HEK293 (cell line): ENCODE data around the gene DSCAML1.

Source experiments
- CTCF ChIA-PET: fragments of 350-600 bp; formaldehyde crosslinking; extraction: SDS; loops from one replicate; lab custom pipeline; 2021; ENCODE audit warnings: antibody characterized with exemption; lab: Yijun Ruan, JAX
- POLR2A ChIA-PET: fragments of 300-600 bp; formaldehyde crosslinking; extraction: SDS; loops from one replicate; lab custom pipeline; 2020; ENCODE audit warnings: antibody characterized with exemption, inconsistent platforms; lab: Yijun Ruan, JAX
- H3K27ac ChIP-seq: fragments of 200-500 bp; sonication (Bioruptor generic); 2 replicates; pipeline ENCODE4 v1.5.1; 2014; ENCODE audit warnings: low read depth, low read length, control low read depth, inconsistent platforms; ENCODE audit errors: extremely low read depth
- H3K36me3 ChIP-seq, 2 experiments: fragments of 200-500 bp in 1 of 2; sonication (Bioruptor generic) in 1 of 2; 1 replicate in 1 of 2; 2 replicates in 1 of 2; pipeline ENCODE4 v1.5.1; 2014 to 2017; ENCODE audit warnings: inconsistent platforms in 2 of 2, low read length in 2 of 2; ENCODE audit not compliant: control insufficient read depth in 2 of 2, insufficient read depth in 1 of 2
- H3K4me1 ChIP-seq: fragments of 200-500 bp; sonication (Bioruptor generic); 2 replicates; pipeline ENCODE4 v1.5.1; 2014; ENCODE audit warnings: mild to moderate bottlenecking, low read length, inconsistent platforms; ENCODE audit not compliant: control insufficient read depth, insufficient read depth
- H3K4me3 ChIP-seq: 2 replicates; pipeline ENCODE4 v1.5.1; 2011; ENCODE audit warnings: low read depth, mild to moderate bottlenecking, control low read depth, low read length, moderate library complexity
- H3K9me3 ChIP-seq: fragments of 200-500 bp; sonication (Bioruptor generic); 2 replicates; pipeline ENCODE4 v1.5.1; 2014; ENCODE audit warnings: low read depth, low read length, inconsistent platforms; ENCODE audit not compliant: control insufficient read depth, insufficient read depth
- BCL11B ChIP-seq: fragments of 450-650 bp; formaldehyde crosslinking; IDR thresholded peaks from 2 replicates; pipeline ENCODE4 v1.5.1; 2016; ENCODE audit warnings: low read depth, missing biosample characterization, missing genetic modification characterization
- EGR2 ChIP-seq: fragments of 450-650 bp; formaldehyde crosslinking; IDR thresholded peaks from 2 replicates; pipeline ENCODE4 v1.5.1; 2016; ENCODE audit warnings: low read depth, missing biosample characterization, missing genetic modification characterization
- HIC1 ChIP-seq: fragments of 450-650 bp; formaldehyde crosslinking; IDR thresholded peaks from 2 replicates; pipeline ENCODE4 v1.5.1; 2016; ENCODE audit warnings: missing biosample characterization, missing genetic modification characterization
- KLF16 ChIP-seq: fragments of 450-650 bp; formaldehyde crosslinking; IDR thresholded peaks from 2 replicates; pipeline ENCODE4 v1.5.1; 2017; ENCODE audit warnings: missing biosample characterization, missing genetic modification characterization
- REPIN1 ChIP-seq: fragments of 450-650 bp; formaldehyde crosslinking; IDR thresholded peaks from 2 replicates; pipeline ENCODE4 v1.5.1; 2017; ENCODE audit warnings: missing biosample characterization, missing genetic modification characterization, low read depth
- TRIM28 ChIP-seq: IDR thresholded peaks from 2 replicates; pipeline ENCODE4 v1.6.1; 2011; ENCODE audit warnings: low read length, control low read depth, borderline replicate concordance
- ZEB2 ChIP-seq: fragments of 450-650 bp; formaldehyde crosslinking; IDR thresholded peaks from 2 replicates; pipeline ENCODE4 v1.5.1; 2016; ENCODE audit warnings: missing biosample characterization, missing genetic modification characterization
- ZNF146 ChIP-seq: fragments of 450-650 bp; formaldehyde crosslinking; IDR thresholded peaks from 2 replicates; pipeline ENCODE4 v1.5.1; 2016; ENCODE audit warnings: missing biosample characterization, missing genetic modification characterization
- ZNF274 ChIP-seq, 2 experiments: fragments of 200-500 bp in 1 of 2; fragments of 450-650 bp in 1 of 2; sonication (Bioruptor generic) in 1 of 2; formaldehyde crosslinking in 1 of 2; IDR thresholded peaks; 2 replicates each; pipeline versions ENCODE4 v1.5.1 to v1.6.1; 2014 to 2016; ENCODE audit warnings: borderline replicate concordance in 1 of 2, inconsistent platforms in 1 of 2, low read length in 1 of 2, missing biosample characterization in 1 of 2, missing genetic modification characterization in 1 of 2
- ZNF324 ChIP-seq: fragments of 450-650 bp; formaldehyde crosslinking; IDR thresholded peaks from 2 replicates; pipeline ENCODE4 v1.5.1; 2016; ENCODE audit warnings: missing biosample characterization, missing genetic modification characterization
- ZNF501 ChIP-seq: fragments of 450-650 bp; formaldehyde crosslinking; IDR thresholded peaks from 2 replicates; pipeline ENCODE4 v1.5.1; 2016; ENCODE audit warnings: missing biosample characterization, missing genetic modification characterization
- ZNF544 ChIP-seq: fragments of 450-650 bp; formaldehyde crosslinking; IDR thresholded peaks from 2 replicates; pipeline ENCODE4 v1.5.0; 2017; ENCODE audit warnings: missing biosample characterization, missing genetic modification characterization
- ZNF654 ChIP-seq: fragments of 450-650 bp; formaldehyde crosslinking; IDR thresholded peaks from 2 replicates; pipeline ENCODE4 v1.5.1; 2016; ENCODE audit warnings: low read depth, missing biosample characterization, missing genetic modification characterization
- ZNF660 ChIP-seq: fragments of 450-650 bp; IDR thresholded peaks from 2 replicates; pipeline ENCODE4 v1.5.1; 2018; ENCODE audit warnings: missing biosample characterization, mild to moderate bottlenecking, missing genetic modification characterization
- ZNF670 ChIP-seq: fragments of 450-650 bp; formaldehyde crosslinking; IDR thresholded peaks from 2 replicates; pipeline ENCODE4 v1.5.1; 2016; ENCODE audit warnings: missing biosample characterization, missing genetic modification characterization, low read depth
- ZNF785 ChIP-seq: fragments of 450-650 bp; formaldehyde crosslinking; IDR thresholded peaks from 2 replicates; pipeline ENCODE4 v1.5.1; 2016; ENCODE audit warnings: missing biosample characterization, missing genetic modification characterization
- ZNF791 ChIP-seq: fragments of 450-650 bp; formaldehyde crosslinking; IDR thresholded peaks from 2 replicates; pipeline ENCODE4 v1.5.1; 2016; ENCODE audit warnings: missing biosample characterization, missing genetic modification characterization
- ZNF843 ChIP-seq: fragments of 450-650 bp; formaldehyde crosslinking; IDR thresholded peaks from 2 replicates; pipeline ENCODE4 v1.5.1; 2016; ENCODE audit warnings: missing biosample characterization, missing genetic modification characterization
- ZSCAN16 ChIP-seq: fragments of 450-650 bp; formaldehyde crosslinking; IDR thresholded peaks from 2 replicates; pipeline ENCODE4 v1.5.1; 2016; ENCODE audit warnings: missing biosample characterization, missing genetic modification characterization
- TF ChIP-seq, protein P1 (sequence below): fragments of 450-650 bp; formaldehyde crosslinking; IDR thresholded peaks from 2 replicates; pipeline ENCODE4 v1.5.1; 2017; ENCODE audit warnings: missing biosample characterization, missing genetic modification characterization
- TF ChIP-seq, protein P2 (sequence below): fragments of 450-650 bp; formaldehyde crosslinking; IDR thresholded peaks from 2 replicates; pipeline ENCODE4 v1.5.1; 2017; ENCODE audit warnings: missing biosample characterization, missing genetic modification characterization
- TF ChIP-seq, protein P3 (sequence below): fragments of 450-650 bp; formaldehyde crosslinking; IDR thresholded peaks from 2 replicates; pipeline ENCODE4 v1.5.1; 2016; ENCODE audit warnings: missing biosample characterization, missing genetic modification characterization
- TF ChIP-seq, protein P4 (sequence below): fragments of 450-650 bp; formaldehyde crosslinking; IDR thresholded peaks from 2 replicates; pipeline ENCODE4 v1.5.1; 2016; ENCODE audit warnings: missing biosample characterization, missing genetic modification characterization

The DSCAML1 gene

GRCh38 chr11:117685566-117685965, 111.5 kb downstream of the DSCAML1 start (continued):
- TF ChIP-seq, protein P1, sequence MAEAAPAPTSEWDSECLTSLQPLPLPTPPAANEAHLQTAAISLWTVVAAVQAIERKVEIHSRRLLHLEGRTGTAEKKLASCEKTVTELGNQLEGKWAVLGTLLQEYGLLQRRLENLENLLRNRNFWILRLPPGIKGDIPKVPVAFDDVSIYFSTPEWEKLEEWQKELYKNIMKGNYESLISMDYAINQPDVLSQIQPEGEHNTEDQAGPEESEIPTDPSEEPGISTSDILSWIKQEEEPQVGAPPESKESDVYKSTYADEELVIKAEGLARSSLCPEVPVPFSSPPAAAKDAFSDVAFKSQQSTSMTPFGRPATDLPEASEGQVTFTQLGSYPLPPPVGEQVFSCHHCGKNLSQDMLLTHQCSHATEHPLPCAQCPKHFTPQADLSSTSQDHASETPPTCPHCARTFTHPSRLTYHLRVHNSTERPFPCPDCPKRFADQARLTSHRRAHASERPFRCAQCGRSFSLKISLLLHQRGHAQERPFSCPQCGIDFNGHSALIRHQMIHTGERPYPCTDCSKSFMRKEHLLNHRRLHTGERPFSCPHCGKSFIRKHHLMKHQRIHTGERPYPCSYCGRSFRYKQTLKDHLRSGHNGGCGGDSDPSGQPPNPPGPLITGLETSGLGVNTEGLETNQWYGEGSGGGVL (tag by site-specific recombination), result no peak

DNA sequence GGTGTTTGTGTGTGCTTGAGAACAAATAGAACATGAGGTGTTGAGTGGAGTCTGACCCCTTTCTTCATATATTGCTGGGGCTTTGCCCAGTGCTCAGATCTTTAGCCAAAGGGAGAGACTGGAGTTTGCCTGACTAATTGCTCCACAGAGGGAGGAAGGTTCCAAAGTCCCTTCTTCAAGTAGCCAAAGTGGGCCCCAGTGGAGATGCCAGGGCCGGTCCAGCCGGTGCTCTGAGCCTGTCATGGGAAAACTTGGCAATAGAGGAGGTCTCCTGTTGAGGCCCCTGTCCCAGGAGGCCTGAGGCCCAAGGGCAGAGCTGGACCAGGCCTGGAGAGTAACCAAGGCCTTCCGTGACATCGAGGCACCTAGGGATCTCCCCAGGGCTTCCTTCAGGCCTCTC, 112.3 kb downstream of the DSCAML1 start:
- ChIA-PET POLR2A (no interaction called here), CTCF (no interaction called here)
- no peaks in the 10 kb centered on the region for H3K9me3 ChIP-seq
- no peak overlapping the region for H3K4me3 ChIP-seq
- no peaks in the 10 kb centered on the region for H3K36me3 ChIP-seq
- no peaks in the 10 kb centered on the region for H3K4me1 ChIP-seq
- TF ChIP-seq KLF16 (tag by site-specific recombination) (no peak), ZNF785 (tag by site-specific recombination) (no peak), ZNF544 (tag by site-specific recombination) (no peak), ZEB2 (tag by site-specific recombination) (no peak), ZNF660 (no peak), BCL11B (tag by site-specific recombination) (no peak), HIC1 (tag by site-specific recombination) (no peak), ZNF501 (tag by site-specific recombination) (no peak), ZNF654 (tag by site-specific recombination) (no peak), ZNF791 (no peak), REPIN1 (no peak), ZNF274 (IDR thresholded peaks at IDR 0.05; ENCODE audit: low read length) (no peak), ZNF274 (tag by site-specific recombination; IDR thresholded peaks at IDR 0.05; ENCODE audit: borderline replicate concordance) (no peak), ZNF146 (tag by site-specific recombination) (no peak), TRIM28 (no peak), ZNF843 (tag by site-specific recombination) (no peak), ZSCAN16 (tag by site-specific recombination) (no peak), ZNF324 (no peak)
- TF ChIP-seq, protein P2, sequence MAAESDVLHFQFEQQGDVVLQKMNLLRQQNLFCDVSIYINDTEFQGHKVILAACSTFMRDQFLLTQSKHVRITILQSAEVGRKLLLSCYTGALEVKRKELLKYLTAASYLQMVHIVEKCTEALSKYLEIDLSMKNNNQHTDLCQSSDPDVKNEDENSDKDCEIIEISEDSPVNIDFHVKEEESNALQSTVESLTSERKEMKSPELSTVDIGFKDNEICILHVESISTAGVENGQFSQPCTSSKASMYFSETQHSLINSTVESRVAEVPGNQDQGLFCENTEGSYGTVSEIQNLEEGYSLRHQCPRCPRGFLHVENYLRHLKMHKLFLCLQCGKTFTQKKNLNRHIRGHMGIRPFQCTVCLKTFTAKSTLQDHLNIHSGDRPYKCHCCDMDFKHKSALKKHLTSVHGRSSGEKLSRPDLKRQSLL (tag by site-specific recombination), result no peak
- TF ChIP-seq, protein P3, sequence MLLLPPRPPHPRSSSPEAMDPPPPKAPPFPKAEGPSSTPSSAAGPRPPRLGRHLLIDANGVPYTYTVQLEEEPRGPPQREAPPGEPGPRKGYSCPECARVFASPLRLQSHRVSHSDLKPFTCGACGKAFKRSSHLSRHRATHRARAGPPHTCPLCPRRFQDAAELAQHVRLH (tag by site-specific recombination), result no peak
- no peak overlapping the region for H3K27ac ChIP-seq

GRCh38 chr11:117684111-117684510, 112.9 kb downstream of the DSCAML1 start:
- POLR2A ChIA-PET, result no interaction called here
- CTCF ChIA-PET, result no interaction called here
- no peaks in the 10 kb centered on the region for H3K9me3 ChIP-seq
- no peak overlapping the region for H3K27ac ChIP-seq
- no peaks in the 10 kb centered on the region for H3K4me1 ChIP-seq
- H3K4me3 ChIP-seq, result no peak overlapping the region
- TF ChIP-seq EGR2 (tag by site-specific recombination) (peak; percentile 35; the same call in 1 of the 2 replicates), ZNF670 (no peak)
- TF ChIP-seq, protein P4, sequence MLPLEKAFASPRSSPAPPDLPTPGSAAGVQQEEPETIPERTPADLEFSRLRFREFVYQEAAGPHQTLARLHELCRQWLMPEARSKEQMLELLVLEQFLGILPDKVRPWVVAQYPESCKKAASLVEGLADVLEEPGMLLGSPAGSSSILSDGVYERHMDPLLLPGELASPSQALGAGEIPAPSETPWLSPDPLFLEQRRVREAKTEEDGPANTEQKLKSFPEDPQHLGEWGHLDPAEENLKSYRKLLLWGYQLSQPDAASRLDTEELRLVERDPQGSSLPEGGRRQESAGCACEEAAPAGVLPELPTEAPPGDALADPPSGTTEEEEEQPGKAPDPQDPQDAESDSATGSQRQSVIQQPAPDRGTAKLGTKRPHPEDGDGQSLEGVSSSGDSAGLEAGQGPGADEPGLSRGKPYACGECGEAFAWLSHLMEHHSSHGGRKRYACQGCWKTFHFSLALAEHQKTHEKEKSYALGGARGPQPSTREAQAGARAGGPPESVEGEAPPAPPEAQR (tag by site-specific recombination), result no peak
- H3K36me3 ChIP-seq, result no peaks in the 10 kb centered on the region
